GM19452 (cell line): Measurements from ENCODE around the gene ARHGEF19.
"Not testable (repeated sequence)": the region's sequence is repeated elsewhere in the genome, so short reads cannot be mapped to it uniquely, and the experiment has no call there.

Source experiments
- ATAC-seq: cut with Tn5 transposase; IDR thresholded peaks from one replicate; pipeline ENCODE4 v1.9.1; 2021; ENCODE audit not compliant: unreplicated experiment

Gene ARHGEF19

GRCh38 chr1:16222716-16223115 lies 10.3 kb upstream of the ARHGEF19 start:
- ATAC-seq = not testable (repeated sequence)

- ATAC-seq = no peak
These were observed 9.0 kb upstream of the ARHGEF19 start for GRCh38 chr1:16221499-16221898.

- ATAC-seq = no peak
These were observed 7.6 kb upstream of the ARHGEF19 start for GRCh38 chr1:16219968-16220500.

GRCh38 chr1:16218674-16219071 lies 6.2 kb upstream of the ARHGEF19 start:
- no peak for ATAC-seq

GRCh38 chr1:16218014-16218673 lies 5.7 kb upstream of the ARHGEF19 start:
- ATAC-seq = no peak

- peak; percentile 75 for ATAC-seq
These were observed 4.8 kb upstream of the ARHGEF19 start for GRCh38 chr1:16217061-16217785.

GRCh38 chr1:16215882-16216753 lies 3.7 kb upstream of the ARHGEF19 start:
- ATAC-seq = no peak

- ATAC-seq = not testable (repeated sequence)
These were observed 2.8 kb upstream of the ARHGEF19 start for GRCh38 chr1:16215240-16215639.

- not testable (repeated sequence) for ATAC-seq
These were observed 1.1 kb upstream of the ARHGEF19 start for GRCh38 chr1:16213544-16213943.

GRCh38 chr1:16213013-16213412 lies 561 bp upstream of the ARHGEF19 start:
- no peak for ATAC-seq

GRCh38 chr1:16211824-16212223 lies 628 bp downstream of the ARHGEF19 start:
- ATAC-seq = no peak

GRCh38 chr1:16210581-16210980 lies 1.9 kb downstream of the ARHGEF19 start:
- ATAC-seq = no peak

- ATAC-seq = no peak
These were observed 2.5 kb downstream of the ARHGEF19 start for GRCh38 chr1:16209847-16210407.

- no peak for ATAC-seq
These were observed 3.2 kb downstream of the ARHGEF19 start for GRCh38 chr1:16209132-16209846.

- no peak for ATAC-seq
These were observed 4.0 kb downstream of the ARHGEF19 start for GRCh38 chr1:16208270-16208987.

- ATAC-seq = no peak
These were observed 4.9 kb downstream of the ARHGEF19 start for GRCh38 chr1:16207318-16208269.

GRCh38 chr1:16206547-16207317 lies 5.7 kb downstream of the ARHGEF19 start:
- peak; percentile 76 for ATAC-seq
